GM12878 (cell line): Measurements from ENCODE around the gene SYNE4.

Source experiments
- CREB1 ChIP-seq: IDR thresholded peaks from 2 replicates; pipeline ENCODE4 v1.6.1; 2012; ENCODE audit warnings: low read depth, mild to moderate bottlenecking, inconsistent platforms
- DPF2 ChIP-seq: fragments of 450-650 bp; IDR thresholded peaks from 2 replicates; pipeline ENCODE4 v1.6.1; 2017; ENCODE audit warnings: mild to moderate bottlenecking
- EED ChIP-seq: sonication (generic); IDR thresholded peaks from 2 replicates; pipeline ENCODE4 v1.6.1; 2016; ENCODE audit warnings: antibody characterized with exemption, low read depth
- MYC ChIP-seq: IDR thresholded peaks from 2 replicates; pipeline ENCODE4 v1.6.1; 2011; ENCODE audit warnings: mild to moderate bottlenecking, low read length, moderate library complexity, inconsistent platforms; ENCODE audit not compliant: insufficient read depth, insufficient replicate concordance, insufficient read length, severe bottlenecking
- POLR2A ChIP-seq: IDR thresholded peaks from 2 replicates; pipeline ENCODE4 v1.6.1; 2011; ENCODE audit warnings: low read depth, mild to moderate bottlenecking, low read length
- RELA ChIP-seq: fragments of 450-650 bp; IDR thresholded peaks from 2 replicates; pipeline ENCODE4 v1.8.0; 2014; ENCODE audit warnings: borderline replicate concordance; ENCODE audit not compliant: partially characterized antibody
- SREBF2 ChIP-seq: IDR thresholded peaks from 2 replicates; pipeline ENCODE4 v1.6.1; 2012; ENCODE audit warnings: mild to moderate bottlenecking, low read length
- SUZ12 ChIP-seq: fragments of 200-600 bp; sonication (generic); IDR thresholded peaks from one replicate; pipeline ENCODE4 v1.6.1; 2018; ENCODE audit warnings: antibody characterized with exemption, mild to moderate bottlenecking; ENCODE audit not compliant: unreplicated experiment
- YBX1 ChIP-seq: fragments of 450-650 bp; IDR thresholded peaks from 2 replicates; pipeline ENCODE4 v1.6.1; 2016; ENCODE audit warnings: antibody characterized with exemption
- ZNF207 ChIP-seq: fragments of 450-650 bp; IDR thresholded peaks from 2 replicates; pipeline ENCODE4 v1.6.1; 2014; ENCODE audit warnings: antibody characterized with exemption, mild to moderate bottlenecking, borderline replicate concordance
- TF ChIP-seq, protein P1 (sequence below), 3 experiments: IDR thresholded peaks in 2 of 3; conservative IDR thresholded peaks in 1 of 3; 2 replicates each; pipeline ENCODE4 v1.5.1; 2011; ENCODE audit warnings: low read depth in 3 of 3, low read length in 3 of 3, mild to moderate bottlenecking in 3 of 3, control low read depth in 2 of 3, moderate library complexity in 2 of 3, inconsistent platforms in 1 of 3, mixed read lengths in 1 of 3; ENCODE audit not compliant: control insufficient read depth in 2 of 3, insufficient read depth in 1 of 3; ENCODE audit errors: extremely low read depth in 1 of 3
- TF ChIP-seq, protein P2 (sequence below): IDR thresholded peaks from 2 replicates; pipeline ENCODE4 v1.6.1; 2012; ENCODE audit warnings: low read depth, low read length, improper control_type of control experiment
- TF ChIP-seq, protein P3 (sequence below): IDR thresholded peaks from 2 replicates; pipeline ENCODE4 v1.6.1; 2012; ENCODE audit warnings: mild to moderate bottlenecking, low read depth, low read length

GRCh38 chr19:36006955-36007354, 1.7 kb downstream of the SYNE4 start:
- no peak for TF ChIP-seq ZNF207
- TF ChIP-seq, protein P1, sequence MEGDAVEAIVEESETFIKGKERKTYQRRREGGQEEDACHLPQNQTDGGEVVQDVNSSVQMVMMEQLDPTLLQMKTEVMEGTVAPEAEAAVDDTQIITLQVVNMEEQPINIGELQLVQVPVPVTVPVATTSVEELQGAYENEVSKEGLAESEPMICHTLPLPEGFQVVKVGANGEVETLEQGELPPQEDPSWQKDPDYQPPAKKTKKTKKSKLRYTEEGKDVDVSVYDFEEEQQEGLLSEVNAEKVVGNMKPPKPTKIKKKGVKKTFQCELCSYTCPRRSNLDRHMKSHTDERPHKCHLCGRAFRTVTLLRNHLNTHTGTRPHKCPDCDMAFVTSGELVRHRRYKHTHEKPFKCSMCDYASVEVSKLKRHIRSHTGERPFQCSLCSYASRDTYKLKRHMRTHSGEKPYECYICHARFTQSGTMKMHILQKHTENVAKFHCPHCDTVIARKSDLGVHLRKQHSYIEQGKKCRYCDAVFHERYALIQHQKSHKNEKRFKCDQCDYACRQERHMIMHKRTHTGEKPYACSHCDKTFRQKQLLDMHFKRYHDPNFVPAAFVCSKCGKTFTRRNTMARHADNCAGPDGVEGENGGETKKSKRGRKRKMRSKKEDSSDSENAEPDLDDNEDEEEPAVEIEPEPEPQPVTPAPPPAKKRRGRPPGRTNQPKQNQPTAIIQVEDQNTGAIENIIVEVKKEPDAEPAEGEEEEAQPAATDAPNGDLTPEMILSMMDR (IDR thresholded peaks at IDR 0.05 in 2 of 3, conservative IDR thresholded peaks at IDR 0.05 in 1 of 3; ENCODE audit: control insufficient read depth in 2 of 3, extremely low read depth in 1 of 3, insufficient read depth in 1 of 3, low read depth in 3 of 3, low read length in 3 of 3): no peak
- TF ChIP-seq, protein P2, sequence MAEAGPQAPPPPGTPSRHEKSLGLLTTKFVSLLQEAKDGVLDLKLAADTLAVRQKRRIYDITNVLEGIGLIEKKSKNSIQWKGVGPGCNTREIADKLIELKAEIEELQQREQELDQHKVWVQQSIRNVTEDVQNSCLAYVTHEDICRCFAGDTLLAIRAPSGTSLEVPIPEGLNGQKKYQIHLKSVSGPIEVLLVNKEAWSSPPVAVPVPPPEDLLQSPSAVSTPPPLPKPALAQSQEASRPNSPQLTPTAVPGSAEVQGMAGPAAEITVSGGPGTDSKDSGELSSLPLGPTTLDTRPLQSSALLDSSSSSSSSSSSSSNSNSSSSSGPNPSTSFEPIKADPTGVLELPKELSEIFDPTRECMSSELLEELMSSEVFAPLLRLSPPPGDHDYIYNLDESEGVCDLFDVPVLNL: no peak
- no peak for TF ChIP-seq SUZ12
- TF ChIP-seq SREBF2: no peak
- no peak for TF ChIP-seq EED
- TF ChIP-seq RELA: no peak
- TF ChIP-seq CREB1: no peak
- no peak for TF ChIP-seq MYC
- TF ChIP-seq, protein P3, sequence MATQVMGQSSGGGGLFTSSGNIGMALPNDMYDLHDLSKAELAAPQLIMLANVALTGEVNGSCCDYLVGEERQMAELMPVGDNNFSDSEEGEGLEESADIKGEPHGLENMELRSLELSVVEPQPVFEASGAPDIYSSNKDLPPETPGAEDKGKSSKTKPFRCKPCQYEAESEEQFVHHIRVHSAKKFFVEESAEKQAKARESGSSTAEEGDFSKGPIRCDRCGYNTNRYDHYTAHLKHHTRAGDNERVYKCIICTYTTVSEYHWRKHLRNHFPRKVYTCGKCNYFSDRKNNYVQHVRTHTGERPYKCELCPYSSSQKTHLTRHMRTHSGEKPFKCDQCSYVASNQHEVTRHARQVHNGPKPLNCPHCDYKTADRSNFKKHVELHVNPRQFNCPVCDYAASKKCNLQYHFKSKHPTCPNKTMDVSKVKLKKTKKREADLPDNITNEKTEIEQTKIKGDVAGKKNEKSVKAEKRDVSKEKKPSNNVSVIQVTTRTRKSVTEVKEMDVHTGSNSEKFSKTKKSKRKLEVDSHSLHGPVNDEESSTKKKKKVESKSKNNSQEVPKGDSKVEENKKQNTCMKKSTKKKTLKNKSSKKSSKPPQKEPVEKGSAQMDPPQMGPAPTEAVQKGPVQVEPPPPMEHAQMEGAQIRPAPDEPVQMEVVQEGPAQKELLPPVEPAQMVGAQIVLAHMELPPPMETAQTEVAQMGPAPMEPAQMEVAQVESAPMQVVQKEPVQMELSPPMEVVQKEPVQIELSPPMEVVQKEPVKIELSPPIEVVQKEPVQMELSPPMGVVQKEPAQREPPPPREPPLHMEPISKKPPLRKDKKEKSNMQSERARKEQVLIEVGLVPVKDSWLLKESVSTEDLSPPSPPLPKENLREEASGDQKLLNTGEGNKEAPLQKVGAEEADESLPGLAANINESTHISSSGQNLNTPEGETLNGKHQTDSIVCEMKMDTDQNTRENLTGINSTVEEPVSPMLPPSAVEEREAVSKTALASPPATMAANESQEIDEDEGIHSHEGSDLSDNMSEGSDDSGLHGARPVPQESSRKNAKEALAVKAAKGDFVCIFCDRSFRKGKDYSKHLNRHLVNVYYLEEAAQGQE: no peak
- no peak for TF ChIP-seq YBX1
- TF ChIP-seq DPF2: no peak
- no peak for TF ChIP-seq POLR2A
